ENCODE results near the gene ATP11B. TPM values are rescaled to one million over a fixed set of nuclear protein-coding genes. Genes with fewer than 3 reads are reported as not detected.
"Not testable (repeated sequence)": the region's sequence is repeated elsewhere in the genome, so short reads cannot be mapped to it uniquely, and the experiment has no call there.

ATP11B gene
- total RNA-seq, 8 experiments from 2014 or later = 16.8 to 45.6 (median 28.7) TPM

GRCh38 chr3:182822260-182822659 lies 29.0 kb downstream of the ATP11B start:
- H3K4me1 ChIP-seq (replicated peaks in 1 of 2); in situ Hi-C loops (cut with MboI; ENCODE audit: low pct_unique_long_range_greater_than_20kb in 2 of 9, low sequenced_read_pairs in 9 of 9, unreplicated experiment in 9 of 9); H3K4me3 ChIP-seq; H3K27ac ChIP-seq; ATAC-seq (replicated peaks in 6 of 8): not testable (repeated sequence)
- 100% methylated on average over 1 of the region's 5 CpGs; no CpG with 5 or more reads in 8 of the 10 experiments for WGBS, 10 experiments

DNA sequence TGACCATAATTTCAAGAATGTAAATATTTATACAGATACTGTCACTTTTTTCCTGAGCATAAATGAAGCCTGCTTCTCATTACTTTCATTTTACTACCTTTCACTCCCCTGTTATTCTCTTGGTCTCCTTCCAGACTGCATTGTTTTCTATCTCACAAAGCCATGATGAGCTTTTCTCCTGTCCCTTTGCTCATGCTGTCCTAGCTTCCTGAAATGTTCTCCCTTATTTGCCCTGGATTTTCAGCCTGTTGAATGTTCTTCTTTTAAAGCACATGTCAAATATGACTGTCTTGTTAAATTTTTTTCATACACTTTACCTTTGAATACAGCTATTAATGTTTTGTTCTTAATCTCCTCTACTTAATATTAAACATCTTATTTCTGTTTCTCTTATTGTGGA lies 31.7 kb downstream of the ATP11B start:
- Histone ChIP-seq H3K27ac (no peak overlapping the region), H3K4me3 (no peak overlapping the region), H3K4me1 (replicated peaks in 1 of 2) (no peaks in the 10 kb centered on the region)
- ATAC-seq (replicated peaks in 6 of 8) = no peak
- in situ Hi-C loops (cut with MboI; ENCODE audit: low pct_unique_long_range_greater_than_20kb in 2 of 9, low sequenced_read_pairs in 9 of 9, unreplicated experiment in 9 of 9) = loop anchor here in 1 of 9 experiments (25.0 kb wide), 1 partner anchor 113 kb away; no protein-coding TSS in a partner anchor

GRCh38 chr3:182829761-182830405 lies 36.6 kb downstream of the ATP11B start:
- WGBS, 10 experiments = 87 to 100% (median 96%) methylated on average over 1 to 4 of the region's 4 CpGs; no CpG with 5 or more reads in 1 of the 10 experiments
- H3K4me1 ChIP-seq (replicated peaks in 1 of 2) = no peaks in the 10 kb centered on the region
- H3K27ac ChIP-seq = no peak overlapping the region
- no peak for ATAC-seq (replicated peaks in 6 of 8)
- H3K4me3 ChIP-seq = no peak overlapping the region
- in situ Hi-C loops (cut with MboI; ENCODE audit: low pct_unique_long_range_greater_than_20kb in 2 of 9, low sequenced_read_pairs in 9 of 9, unreplicated experiment in 9 of 9) = loop anchor here in 2 of 9 experiments (10.0 to 25.0 kb wide), 2 partner anchors 115 to 118 kb away; no protein-coding TSS in a partner anchor

DNA sequence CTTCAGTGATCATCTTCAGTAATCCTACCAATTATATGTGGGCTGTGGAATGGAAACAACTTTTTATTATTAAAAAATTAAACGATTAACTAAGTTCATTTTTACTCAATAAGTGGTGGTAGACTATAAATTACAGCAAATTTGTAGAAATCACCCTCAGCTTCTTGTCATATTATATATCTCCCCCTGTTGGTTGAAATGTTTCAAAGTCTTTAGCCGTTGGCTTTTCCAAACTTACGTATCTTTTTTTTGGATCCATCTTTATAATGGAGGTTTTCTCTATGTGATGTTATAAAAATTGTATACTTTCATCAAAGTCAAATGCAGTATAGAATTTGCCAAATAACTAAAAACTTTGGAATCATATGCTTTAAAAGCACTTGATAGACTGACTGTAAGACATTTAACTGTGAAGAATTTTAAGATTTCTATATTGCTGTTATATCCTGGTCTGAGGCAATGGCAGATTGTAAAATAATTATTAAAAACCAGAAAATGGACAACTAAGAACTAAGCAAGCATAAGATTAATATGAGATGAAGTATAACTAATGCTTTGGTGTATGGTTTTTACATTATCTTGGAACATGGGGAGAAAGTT lies 44.7 kb downstream of the ATP11B start:
- no peak overlapping the region for H3K4me3 ChIP-seq
- 8 to 73% (median 51%) methylated on average over 2 to 3 of the region's 3 CpGs for WGBS, 10 experiments
- in situ Hi-C loops (cut with MboI; ENCODE audit: low pct_unique_long_range_greater_than_20kb in 2 of 9, low sequenced_read_pairs in 9 of 9, unreplicated experiment in 9 of 9) = loop anchor here in 2 of 9 experiments (10.0 to 25.0 kb wide), 2 partner anchors 123 to 126 kb away; no protein-coding TSS in a partner anchor
- H3K27ac ChIP-seq = no peak overlapping the region
- no peaks in the 10 kb centered on the region for H3K4me1 ChIP-seq (replicated peaks in 1 of 2)
- no peak for ATAC-seq (replicated peaks in 6 of 8)

DNA sequence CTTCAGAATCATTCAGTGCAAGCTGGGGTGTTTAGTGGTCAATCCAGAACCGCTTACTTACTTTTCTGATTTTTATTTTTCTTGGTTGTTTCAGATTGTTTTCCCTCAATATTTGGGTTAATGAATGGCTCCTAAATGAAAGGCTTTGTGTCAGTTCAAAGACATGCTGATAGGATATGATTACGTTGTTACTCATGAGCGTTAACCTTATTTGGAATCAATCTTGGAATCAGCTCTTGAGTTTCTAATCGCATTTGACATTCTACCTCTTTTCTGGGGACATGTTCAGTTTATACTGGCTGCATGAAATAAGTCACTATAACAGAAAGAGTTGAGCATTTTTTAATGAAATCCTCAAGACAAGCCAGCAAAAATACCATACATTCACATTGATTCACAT lies 50.2 kb downstream of the ATP11B start:
- 60 to 92% (median 84%) methylated on average over 2 to 4 of the region's 4 CpGs for WGBS, 10 experiments
- ATAC-seq (replicated peaks in 6 of 8) = no peak
- Histone ChIP-seq H3K27ac (no peak overlapping the region), H3K4me3 (no peak overlapping the region), H3K4me1 (replicated peaks in 1 of 2) (no peaks in the 10 kb centered on the region)
- in situ Hi-C loops (cut with MboI; ENCODE audit: low pct_unique_long_range_greater_than_20kb in 2 of 9, low sequenced_read_pairs in 9 of 9, unreplicated experiment in 9 of 9) = loop anchor here in 1 of 9 experiments (25.0 kb wide), 1 partner anchor 131 kb away; no protein-coding TSS in a partner anchor

DNA sequence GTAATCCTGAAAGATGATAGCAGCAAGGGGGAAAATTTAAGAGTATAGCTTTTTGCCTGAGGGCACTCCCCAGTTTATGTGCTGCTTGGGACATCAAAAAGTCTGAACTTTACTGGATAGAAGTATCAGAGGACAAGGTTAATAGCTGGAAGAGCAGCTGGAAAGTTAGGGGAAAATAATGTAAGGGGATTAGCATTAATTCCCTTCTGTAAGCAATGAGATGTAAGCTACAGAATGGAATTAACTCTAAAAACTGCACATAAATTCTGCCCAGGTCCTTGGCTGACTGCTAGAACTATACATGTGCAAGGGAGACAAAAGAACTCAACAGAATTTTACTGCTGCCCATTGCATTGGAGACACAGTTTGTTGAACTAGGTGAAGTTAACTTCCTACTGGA lies 55.6 kb downstream of the ATP11B start:
- in situ Hi-C loops (cut with MboI; ENCODE audit: low pct_unique_long_range_greater_than_20kb in 2 of 9, low sequenced_read_pairs in 9 of 9, unreplicated experiment in 9 of 9) = loop anchor here in 1 of 9 experiments (25.0 kb wide), 1 partner anchor 137 kb away; no protein-coding TSS in a partner anchor
- Histone ChIP-seq H3K4me1 (replicated peaks in 1 of 2) (no peaks in the 10 kb centered on the region), H3K27ac (no peak overlapping the region), H3K4me3 (no peak overlapping the region)
- ATAC-seq (replicated peaks in 6 of 8) = no peak

DNA sequence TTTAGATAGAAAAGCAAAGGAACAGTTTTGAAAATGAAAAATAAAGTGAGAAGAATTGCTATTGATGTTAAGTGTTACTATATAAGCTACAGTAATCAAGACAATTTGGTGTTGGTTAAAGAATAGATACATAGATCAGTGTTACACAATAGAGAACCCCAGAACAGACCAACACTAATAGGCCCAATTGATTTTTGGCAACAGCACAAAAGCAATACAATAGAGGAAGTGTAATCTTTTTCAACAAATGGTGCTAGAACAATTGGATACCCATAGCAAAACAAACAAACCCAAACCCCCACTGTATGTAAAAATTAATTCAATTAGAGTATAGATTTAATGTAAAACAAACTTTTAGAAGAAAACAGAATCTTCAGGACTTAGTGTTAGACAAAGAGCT lies 61.8 kb downstream of the ATP11B start:
- no peak for ATAC-seq (replicated peaks in 6 of 8)
- in situ Hi-C loops (cut with MboI; ENCODE audit: low pct_unique_long_range_greater_than_20kb in 2 of 9, low sequenced_read_pairs in 9 of 9, unreplicated experiment in 9 of 9) = no loop called here
- Histone ChIP-seq H3K27ac (no peak overlapping the region), H3K4me3 (no peak overlapping the region), H3K4me1 (replicated peaks in 1 of 2) (no peaks in the 10 kb centered on the region)

GRCh38 chr3:182861348-182861747 lies 68.0 kb downstream of the ATP11B start:
- no peak for ATAC-seq (replicated peaks in 6 of 8)
- Histone ChIP-seq H3K27ac (no peak overlapping the region), H3K4me3 (no peak overlapping the region), H3K4me1 (replicated peaks in 1 of 2) (no peaks in the 10 kb centered on the region)
- WGBS, 10 experiments = 86 to 100% (median 100%) methylated on average over 1 of the region's 1 CpG; no CpG with 5 or more reads in 2 of the 10 experiments
- in situ Hi-C loops (cut with MboI; ENCODE audit: low pct_unique_long_range_greater_than_20kb in 2 of 9, low sequenced_read_pairs in 9 of 9, unreplicated experiment in 9 of 9) = no loop called here

- H3K4me1 ChIP-seq (replicated peaks in 1 of 2) = no peaks in the 10 kb centered on the region
- WGBS, 10 experiments = 88 to 100% (median 92%) methylated on average over 1 to 3 of the region's 3 CpGs; no CpG with 5 or more reads in 1 of the 10 experiments
- ATAC-seq (replicated peaks in 6 of 8) = no peak
- in situ Hi-C loops (cut with MboI; ENCODE audit: low pct_unique_long_range_greater_than_20kb in 2 of 9, low sequenced_read_pairs in 9 of 9, unreplicated experiment in 9 of 9) = no loop called here
- H3K27ac ChIP-seq = no peak overlapping the region
- no peak overlapping the region for H3K4me3 ChIP-seq
These were observed 69.0 kb downstream of the ATP11B start for GRCh38 chr3:182862159-182862860.

DNA sequence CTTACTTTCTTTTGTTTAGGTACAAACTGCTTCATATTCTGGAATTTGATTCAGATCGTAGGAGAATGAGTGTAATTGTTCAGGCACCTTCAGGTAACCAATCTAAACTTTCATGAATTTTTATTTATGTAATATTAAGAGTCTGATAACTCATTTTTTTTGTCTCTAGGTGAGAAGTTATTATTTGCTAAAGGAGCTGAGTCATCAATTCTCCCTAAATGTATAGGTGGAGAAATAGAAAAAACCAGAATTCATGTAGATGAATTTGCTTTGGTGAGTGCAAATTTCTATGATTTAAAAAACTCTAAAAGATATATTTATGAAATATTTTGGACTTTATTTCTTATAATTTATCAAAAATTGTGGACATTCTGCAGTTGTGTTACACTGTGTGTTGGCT lies 75.8 kb downstream of the ATP11B start:
- 78 to 100% (median 100%) methylated on average over 1 of the region's 1 CpG; no CpG with 5 or more reads in 1 of the 10 experiments for WGBS, 10 experiments
- no peaks in the 10 kb centered on the region for H3K4me1 ChIP-seq (replicated peaks in 1 of 2)
- no peak overlapping the region for H3K27ac ChIP-seq
- no peak for ATAC-seq (replicated peaks in 6 of 8)
- no peak overlapping the region for H3K4me3 ChIP-seq
- in situ Hi-C loops (cut with MboI; ENCODE audit: low pct_unique_long_range_greater_than_20kb in 2 of 9, low sequenced_read_pairs in 9 of 9, unreplicated experiment in 9 of 9) = no loop called here

GRCh38 chr3:182870917-182871316 lies 77.6 kb downstream of the ATP11B start:
- WGBS, 10 experiments = 83 to 100% (median 100%) methylated on average over 1 to 3 of the region's 3 CpGs; no CpG with 5 or more reads in 2 of the 10 experiments
- ATAC-seq (replicated peaks in 6 of 8); in situ Hi-C loops (cut with MboI; ENCODE audit: low pct_unique_long_range_greater_than_20kb in 2 of 9, low sequenced_read_pairs in 9 of 9, unreplicated experiment in 9 of 9): not testable (repeated sequence)

GRCh38 chr3:182879031-182879611 lies 85.8 kb downstream of the ATP11B start:
- Histone ChIP-seq H3K4me1 (replicated peaks in 1 of 2) (no peaks in the 10 kb centered on the region), H3K4me3 (no peak overlapping the region), H3K27ac (no peak overlapping the region)
- WGBS, 10 experiments = 80 to 100% (median 100%) methylated on average over 1 of the region's 1 CpG; no CpG with 5 or more reads in 4 of the 10 experiments
- no peak for ATAC-seq (replicated peaks in 6 of 8)
- in situ Hi-C loops (cut with MboI; ENCODE audit: low pct_unique_long_range_greater_than_20kb in 2 of 9, low sequenced_read_pairs in 9 of 9, unreplicated experiment in 9 of 9) = no loop called here

More at GRCh38 chr3:182870917-182871316, 77.6 kb downstream of the ATP11B start:
- H3K4me1 ChIP-seq (replicated peaks in 1 of 2); H3K4me3 ChIP-seq; H3K27ac ChIP-seq: not testable (repeated sequence)

DNA sequence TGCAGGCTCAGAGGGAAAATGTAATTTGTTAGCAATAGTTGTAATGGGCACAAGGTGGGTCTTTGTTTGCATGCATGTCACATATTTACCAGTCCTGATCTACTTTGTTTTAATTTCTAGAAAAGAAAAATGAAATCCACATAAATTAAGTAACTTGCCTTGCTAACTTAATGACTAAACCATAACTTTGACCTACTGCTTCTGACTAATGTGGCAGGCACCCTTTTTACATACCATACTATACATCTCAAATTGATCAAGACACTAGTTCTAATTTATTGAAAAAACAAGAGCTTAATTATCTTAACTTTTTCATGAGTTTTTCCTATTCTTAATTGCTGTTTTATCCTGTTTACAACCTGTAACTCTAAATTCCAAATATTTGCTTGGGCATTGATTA lies 93.2 kb downstream of the ATP11B start:
- H3K4me3 ChIP-seq = no peak overlapping the region
- H3K27ac ChIP-seq = no peak overlapping the region
- no peak for ATAC-seq (replicated peaks in 6 of 8)
- in situ Hi-C loops (cut with MboI; ENCODE audit: low pct_unique_long_range_greater_than_20kb in 2 of 9, low sequenced_read_pairs in 9 of 9, unreplicated experiment in 9 of 9) = no loop called here
- no peaks in the 10 kb centered on the region for H3K4me1 ChIP-seq (replicated peaks in 1 of 2)

Data from motor neuron (in vitro differentiated cells).